ENCODE results near the gene PARVB. TPM values are rescaled to one million over a fixed set of nuclear protein-coding genes. Genes with fewer than 3 reads are reported as not detected.
"Not testable (repeated sequence)": the region's sequence is repeated elsewhere in the genome, so short reads cannot be mapped to it uniquely, and the experiment has no call there.

Gene PARVB
- total RNA-seq, 1 donor from 2014 or later: 52.7 TPM

GRCh38 chr22:44102121-44102520, 78.0 kb downstream of the PARVB start:
- intact Hi-C loops (cut with micrococcal nuclease): no loop called here

- intact Hi-C loops (cut with micrococcal nuclease): no loop called here
These were observed 78.8 kb downstream of the PARVB start for GRCh38 chr22:44102856-44103255.

GRCh38 chr22:44103735-44104480, 79.8 kb downstream of the PARVB start:
- intact Hi-C loops (cut with micrococcal nuclease): no loop called here

GRCh38 chr22:44107340-44107739, 83.2 kb downstream of the PARVB start:
- intact Hi-C loops (cut with micrococcal nuclease): no loop called here

GRCh38 chr22:44108076-44108475, 84.0 kb downstream of the PARVB start:
- intact Hi-C loops (cut with micrococcal nuclease): no loop called here

- intact Hi-C loops (cut with micrococcal nuclease): no loop called here
These were observed 84.8 kb downstream of the PARVB start for GRCh38 chr22:44108806-44109385.

GRCh38 chr22:44109416-44109815, 85.3 kb downstream of the PARVB start:
- intact Hi-C loops (cut with micrococcal nuclease): no loop called here

GRCh38 chr22:44110656-44111055, 86.6 kb downstream of the PARVB start:
- intact Hi-C loops (cut with micrococcal nuclease): not testable (repeated sequence)

- intact Hi-C loops (cut with micrococcal nuclease): no loop called here
These were observed 87.6 kb downstream of the PARVB start for GRCh38 chr22:44111562-44112155.

- intact Hi-C loops (cut with micrococcal nuclease): no loop called here
These were observed 88.1 kb downstream of the PARVB start for GRCh38 chr22:44112191-44112590.

GRCh38 chr22:44116331-44116730, 92.2 kb downstream of the PARVB start:
- intact Hi-C loops (cut with micrococcal nuclease): no loop called here

GRCh38 chr22:44116755-44117684, 92.9 kb downstream of the PARVB start:
- intact Hi-C loops (cut with micrococcal nuclease): no loop called here

GRCh38 chr22:44117746-44118145, 93.6 kb downstream of the PARVB start:
- intact Hi-C loops (cut with micrococcal nuclease): no loop called here

- intact Hi-C loops (cut with micrococcal nuclease): no loop called here
These were observed 94.7 kb downstream of the PARVB start for GRCh38 chr22:44118645-44119315.

- intact Hi-C loops (cut with micrococcal nuclease): no loop called here
These were observed 95.7 kb downstream of the PARVB start for GRCh38 chr22:44119669-44120313.

GRCh38 chr22:44120314-44120704, 96.2 kb downstream of the PARVB start:
- intact Hi-C loops (cut with micrococcal nuclease): no loop called here

- intact Hi-C loops (cut with micrococcal nuclease): no loop called here
These were observed 101.3 kb downstream of the PARVB start for GRCh38 chr22:44125421-44125820.

- intact Hi-C loops (cut with micrococcal nuclease): no loop called here
These were observed 102.7 kb downstream of the PARVB start for GRCh38 chr22:44126807-44127206.

- intact Hi-C loops (cut with micrococcal nuclease): no loop called here
These were observed 103.3 kb downstream of the PARVB start for GRCh38 chr22:44127356-44127755.

- intact Hi-C loops (cut with micrococcal nuclease): no loop called here
These were observed 105.0 kb downstream of the PARVB start for GRCh38 chr22:44128958-44129618.
